Lower leg skin (tissue), 3 donors: Measurements from ENCODE around the gene CDC16.

Experiments used
- POLR2A ChIP-seq, 2 donors: fragments of 450-650 bp; IDR thresholded peaks; one replicate each; pipeline ENCODE4 v1.6.1; 2016 to 2017; ENCODE audit warnings: antibody characterized with exemption in 2 of 2, mild to moderate bottlenecking in 1 of 2, moderate library complexity in 1 of 2
- TF ChIP-seq, protein P1 (sequence below), 3 donors: fragments of 450-650 bp; IDR thresholded peaks; one replicate each; pipeline ENCODE4 v1.5.1; 2016; ENCODE audit warnings: antibody characterized with exemption in 3 of 3, mild to moderate bottlenecking in 3 of 3, moderate library complexity in 2 of 3

DNA sequence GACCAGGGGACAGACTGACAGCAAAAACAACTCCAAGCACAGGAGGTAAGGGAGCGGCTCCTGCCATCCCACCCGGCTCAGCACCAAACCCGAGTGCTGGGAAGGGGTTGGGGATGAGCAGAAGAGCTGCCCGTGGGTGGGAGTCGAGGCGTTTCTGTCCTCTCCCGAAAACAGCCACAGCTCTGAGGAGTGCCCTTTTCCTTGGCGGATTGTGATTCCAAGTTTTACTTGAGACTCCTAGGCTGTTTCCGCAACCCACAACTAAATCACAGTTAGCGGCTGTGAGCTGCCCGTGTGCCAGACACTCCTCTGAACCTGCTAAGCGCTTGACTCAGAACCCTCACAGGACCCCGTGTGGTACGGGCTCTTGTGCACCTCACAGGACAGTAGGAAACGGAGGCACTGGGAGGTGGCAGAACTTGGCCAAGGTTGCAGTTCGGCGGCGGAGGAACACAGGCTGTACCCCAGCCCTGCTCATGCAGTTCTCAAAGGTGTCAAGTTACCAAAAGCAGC, 34.2 kb upstream of the CDC16 start:
- TF ChIP-seq, protein P1, sequence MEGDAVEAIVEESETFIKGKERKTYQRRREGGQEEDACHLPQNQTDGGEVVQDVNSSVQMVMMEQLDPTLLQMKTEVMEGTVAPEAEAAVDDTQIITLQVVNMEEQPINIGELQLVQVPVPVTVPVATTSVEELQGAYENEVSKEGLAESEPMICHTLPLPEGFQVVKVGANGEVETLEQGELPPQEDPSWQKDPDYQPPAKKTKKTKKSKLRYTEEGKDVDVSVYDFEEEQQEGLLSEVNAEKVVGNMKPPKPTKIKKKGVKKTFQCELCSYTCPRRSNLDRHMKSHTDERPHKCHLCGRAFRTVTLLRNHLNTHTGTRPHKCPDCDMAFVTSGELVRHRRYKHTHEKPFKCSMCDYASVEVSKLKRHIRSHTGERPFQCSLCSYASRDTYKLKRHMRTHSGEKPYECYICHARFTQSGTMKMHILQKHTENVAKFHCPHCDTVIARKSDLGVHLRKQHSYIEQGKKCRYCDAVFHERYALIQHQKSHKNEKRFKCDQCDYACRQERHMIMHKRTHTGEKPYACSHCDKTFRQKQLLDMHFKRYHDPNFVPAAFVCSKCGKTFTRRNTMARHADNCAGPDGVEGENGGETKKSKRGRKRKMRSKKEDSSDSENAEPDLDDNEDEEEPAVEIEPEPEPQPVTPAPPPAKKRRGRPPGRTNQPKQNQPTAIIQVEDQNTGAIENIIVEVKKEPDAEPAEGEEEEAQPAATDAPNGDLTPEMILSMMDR (IDR thresholded peaks at IDR 0.05) = no peak
- no peak for TF ChIP-seq POLR2A (IDR thresholded peaks at IDR 0.05)
